D721Med (cell line): ENCODE results near the gene RAB33B.

Source experiments
- DNase-seq: peaks from one replicate; pipeline ENCODE4 v3.0.0; 2011; ENCODE audit warnings: low spot score; ENCODE audit not compliant: insufficient read length
- FAIRE-seq: peaks from 2 replicates; lab custom pipeline; 2011; peaks lifted over from hg19 to GRCh38; lab: Jason Lieb, UNC
- CTCF ChIP-seq: IDR thresholded peaks from 2 replicates; pipeline ENCODE4 v1.5.1; 2012; ENCODE audit warnings: mild to moderate bottlenecking, control low read depth; ENCODE audit not compliant: insufficient read depth; ENCODE audit errors: missing control alignments

Gene RAB33B

GRCh38 chr4:139493176-139493575, 39.3 kb downstream of the RAB33B start:
- FAIRE-seq (no peak), DNase-seq (no peak)
- TF ChIP-seq CTCF: no peak

GRCh38 chr4:139499186-139499585, 45.3 kb downstream of the RAB33B start:
- TF ChIP-seq CTCF: no peak
- DNase-seq: no peak
- no peak for FAIRE-seq

GRCh38 chr4:139501117-139501516, 47.2 kb downstream of the RAB33B start:
- FAIRE-seq (no peak), DNase-seq (no peak)
- no peak for TF ChIP-seq CTCF

GRCh38 chr4:139501527-139501926, 47.6 kb downstream of the RAB33B start:
- no peak for TF ChIP-seq CTCF
- no peak for DNase-seq
- no peak for FAIRE-seq

- FAIRE-seq (no peak), DNase-seq (no peak)
- TF ChIP-seq CTCF: no peak
Observed at GRCh38 chr4:139501927-139502899, 48.3 kb downstream of the RAB33B start.

- FAIRE-seq (no peak), DNase-seq (no peak)
- no peak for TF ChIP-seq CTCF
Observed at GRCh38 chr4:139503622-139504166, 49.8 kb downstream of the RAB33B start.

- no peak for FAIRE-seq
- TF ChIP-seq CTCF: no peak
- DNase-seq: no peak
Observed at GRCh38 chr4:139506774-139507173, 52.9 kb downstream of the RAB33B start.
